ENCODE measurements around the gene SLC17A9.

- TF ChIP-seq EZH2 (IDR thresholded peaks at IDR 0.05; ENCODE audit: insufficient read depth, poor library complexity, severe bottlenecking): no peak
- no peak for TF ChIP-seq EZH2phosphoT487 (IDR thresholded peaks at IDR 0.05; ENCODE audit: insufficient read depth, low read depth)
Observed at GRCh38 chr20:62910777-62911497, 41.6 kb upstream of the SLC17A9 start.
